A204.1 (cell line): ENCODE measurements around the gene DNAH3.
"Not testable (repeated sequence)": the region's sequence is repeated elsewhere in the genome, so short reads cannot be mapped to it uniquely, and the experiment has no call there.

Experiments
- FAIRE-seq: peaks from 2 replicates; lab custom pipeline; 2012; peaks lifted over from hg19 to GRCh38; lab: Jason Lieb, UNC

DNAH3 gene

GRCh38 chr16:21128991-21129390, 21.7 kb downstream of the DNAH3 start:
- no peak for FAIRE-seq

GRCh38 chr16:21126518-21126917, 24.1 kb downstream of the DNAH3 start:
- FAIRE-seq: no peak

DNA sequence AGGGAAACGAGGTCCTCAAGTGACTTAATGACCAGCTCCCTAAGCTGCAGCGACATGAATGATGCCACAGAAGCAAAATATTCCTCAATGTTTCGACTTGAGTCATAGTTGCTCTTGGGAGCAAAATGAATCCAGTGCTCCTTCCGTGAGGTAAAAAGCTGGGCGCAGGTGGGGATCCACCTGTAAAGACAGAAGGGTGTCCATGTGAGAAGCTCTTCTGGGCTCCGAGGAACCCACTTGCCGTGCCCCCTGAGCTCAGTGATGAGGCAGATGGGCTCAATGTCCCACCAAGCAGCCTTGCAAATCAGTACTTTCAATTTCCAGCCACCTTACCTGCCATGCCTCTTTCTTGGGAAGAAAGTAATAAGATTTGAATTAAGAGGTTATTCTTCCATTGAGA, 25.5 kb downstream of the DNAH3 start:
- FAIRE-seq: no peak

GRCh38 chr16:21120976-21121520, 29.6 kb downstream of the DNAH3 start:
- FAIRE-seq: no peak

GRCh38 chr16:21117567-21117966, 33.1 kb downstream of the DNAH3 start:
- FAIRE-seq: no peak

DNA sequence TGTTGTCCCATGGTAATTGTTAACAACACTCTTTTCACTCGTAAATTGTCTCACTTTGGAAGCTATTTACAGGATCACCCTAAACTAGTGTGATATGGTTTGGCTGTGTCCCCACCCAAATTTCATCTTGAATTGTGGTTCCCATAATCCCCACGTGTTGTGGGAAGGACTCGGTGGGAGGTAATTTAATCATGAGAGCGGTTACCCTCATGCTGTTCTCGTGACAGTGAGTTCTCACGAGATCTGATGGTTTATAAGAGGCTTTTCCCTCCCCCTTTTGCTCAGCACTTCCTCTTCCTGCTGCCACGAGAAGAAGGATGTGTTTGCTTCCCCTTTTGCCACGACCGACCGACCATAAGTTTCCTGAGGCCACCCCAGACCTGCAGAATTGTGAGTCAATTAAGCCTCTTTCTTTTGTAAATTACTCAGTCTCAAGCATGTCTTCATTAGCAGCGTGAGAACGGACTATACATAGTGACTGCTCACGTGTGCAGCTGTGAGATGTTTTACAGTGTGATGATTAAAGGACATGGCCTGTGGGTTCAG, 34.4 kb downstream of the DNAH3 start:
- no peak for FAIRE-seq

GRCh38 chr16:21115551-21115950, 35.1 kb downstream of the DNAH3 start:
- not testable (repeated sequence) for FAIRE-seq

DNA sequence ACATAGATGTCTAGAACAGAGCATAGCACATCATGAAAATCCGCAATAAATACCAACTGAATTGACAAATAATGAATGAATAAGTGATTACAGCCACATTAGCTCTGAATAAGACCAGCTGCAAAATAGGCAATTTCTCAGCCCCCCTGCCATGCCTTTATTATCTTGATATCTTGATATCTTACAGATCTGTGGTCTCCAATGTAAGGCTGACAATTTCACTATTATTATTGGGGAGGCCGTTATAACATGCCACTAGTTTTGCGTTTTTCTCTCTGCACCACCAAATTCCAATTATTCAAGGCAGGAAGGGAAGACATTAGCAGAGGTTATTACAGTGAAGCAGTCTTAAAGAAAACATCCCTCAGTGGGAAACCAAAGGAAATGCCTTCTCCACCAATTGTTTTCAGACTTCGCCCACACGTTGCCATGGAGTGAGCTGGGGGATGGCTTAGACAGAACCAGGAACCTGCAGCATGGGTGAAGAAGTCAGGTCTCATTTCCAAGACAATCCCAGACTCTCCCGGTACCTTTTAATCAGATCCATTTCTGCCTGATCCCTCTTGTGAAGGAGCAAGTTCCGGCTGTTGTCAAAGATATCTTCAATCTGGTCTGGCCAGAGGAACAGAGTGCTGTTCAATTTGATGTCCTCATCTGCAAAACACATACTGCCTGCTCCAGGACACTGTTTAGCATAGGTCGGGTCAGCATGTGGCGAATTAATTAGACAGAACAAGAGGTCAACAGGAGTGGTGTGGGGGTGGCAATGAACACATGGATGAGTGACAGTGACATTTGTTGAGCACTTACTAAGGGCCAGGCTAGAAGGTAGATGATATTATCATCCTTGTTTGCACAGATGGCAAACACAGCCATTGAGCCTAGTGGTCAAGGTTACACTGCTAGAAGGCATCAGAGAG, 46.4 kb downstream of the DNAH3 start:
- FAIRE-seq: no peak

DNA sequence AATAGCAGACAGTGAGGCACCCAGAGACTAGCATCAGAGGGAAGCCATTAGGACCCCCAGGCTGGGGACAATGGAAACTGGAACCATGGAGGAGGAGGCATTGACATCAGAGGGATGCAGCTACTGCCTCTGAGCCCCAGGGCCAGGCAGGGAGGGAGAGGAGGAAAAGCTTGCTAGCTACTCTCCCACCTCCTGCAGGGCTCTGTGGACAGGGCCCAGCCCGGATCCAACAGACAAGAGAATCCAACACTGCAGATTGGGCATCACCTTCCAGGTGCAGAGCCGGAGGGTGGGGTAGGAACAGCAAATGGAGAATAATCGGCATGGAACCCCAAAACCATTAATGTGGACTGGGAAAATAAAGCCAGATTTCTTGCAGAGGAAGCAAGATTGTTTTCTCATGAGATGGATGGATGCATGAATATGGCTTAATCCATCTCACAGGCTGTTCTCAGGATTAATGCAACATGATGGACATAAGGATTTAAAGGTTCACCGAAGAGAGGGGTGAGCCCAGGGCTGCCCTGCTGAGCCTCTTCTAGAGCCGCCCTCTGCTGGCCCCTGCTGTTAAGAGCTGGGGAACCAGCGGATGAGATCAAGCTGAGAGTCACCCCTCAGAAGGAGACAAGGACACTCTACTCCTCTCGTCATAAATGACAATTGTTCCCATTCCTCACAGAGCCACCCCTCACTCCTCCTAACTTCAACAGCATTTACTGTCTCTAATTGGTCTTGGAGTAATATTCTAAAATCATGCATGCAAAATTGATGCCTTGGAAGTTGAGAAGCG, 48.8 kb downstream of the DNAH3 start:
- no peak for FAIRE-seq

GRCh38 chr16:21100447-21100846, 50.2 kb downstream of the DNAH3 start:
- FAIRE-seq: no peak

GRCh38 chr16:21097151-21097550, 53.5 kb downstream of the DNAH3 start:
- no peak for FAIRE-seq

- not testable (repeated sequence) for FAIRE-seq
Measured at GRCh38 chr16:21094719-21095118, 55.9 kb downstream of the DNAH3 start.

DNA sequence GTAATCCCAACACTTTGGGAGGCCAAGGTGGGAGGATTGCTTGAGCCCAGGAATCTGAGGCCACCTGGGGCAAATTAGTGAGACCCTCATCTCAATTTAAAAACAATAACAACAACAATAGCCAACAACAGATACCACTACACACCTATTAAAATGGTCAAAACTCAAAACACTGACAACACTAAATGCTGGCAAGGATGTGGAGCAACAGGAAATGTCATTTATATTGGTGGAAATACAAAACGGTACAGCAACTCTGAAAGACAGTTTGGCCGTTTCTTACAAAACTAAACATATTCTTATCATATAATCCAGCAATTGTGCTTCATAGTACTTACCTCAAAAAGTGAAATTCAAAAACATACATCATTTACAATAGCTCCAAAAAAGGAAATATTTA, 57.7 kb downstream of the DNAH3 start:
- FAIRE-seq: no peak

DNA sequence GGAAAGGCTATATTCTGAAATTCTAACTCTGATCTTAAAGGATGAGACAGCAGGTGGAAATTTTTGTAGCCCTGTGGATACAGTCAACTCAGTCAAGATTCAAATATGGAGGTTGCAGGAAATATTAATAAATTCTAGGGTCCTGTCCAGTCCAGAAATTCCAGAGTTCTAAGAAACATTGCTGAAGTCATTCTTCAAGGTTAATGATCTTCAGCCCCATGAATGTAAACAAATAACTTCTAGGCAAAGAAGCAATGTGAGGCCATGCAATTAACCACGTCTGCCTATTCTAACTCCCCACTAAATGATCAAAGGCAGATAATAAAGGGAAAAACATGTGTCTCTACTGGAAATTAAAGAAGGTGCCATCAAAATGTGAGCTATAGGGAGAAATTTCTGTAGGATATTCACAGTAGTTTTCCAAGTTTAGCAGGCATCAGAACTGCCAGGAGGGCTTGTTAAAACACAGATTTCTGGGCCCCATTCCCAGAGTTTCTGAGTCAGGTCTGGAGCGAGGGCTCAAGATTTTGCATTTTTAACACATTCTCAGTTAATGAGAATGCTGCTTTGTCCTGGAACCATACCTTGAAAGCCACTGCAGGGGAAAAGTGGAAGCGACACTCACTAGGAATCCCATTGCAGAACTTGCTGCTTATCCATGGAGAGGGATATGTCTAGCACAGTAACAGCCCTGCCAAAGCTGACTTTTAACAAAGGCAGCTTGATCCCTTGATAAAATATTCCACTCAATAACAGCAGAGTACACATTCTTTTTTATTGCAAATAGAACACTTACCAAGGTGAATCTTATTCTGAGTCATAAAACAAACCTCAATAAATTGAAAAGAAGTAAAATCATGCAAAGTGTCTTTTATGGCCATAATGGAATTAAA, 61.8 kb downstream of the DNAH3 start:
- no peak for FAIRE-seq

GRCh38 chr16:21088143-21088542, 62.5 kb downstream of the DNAH3 start:
- no peak for FAIRE-seq

DNA sequence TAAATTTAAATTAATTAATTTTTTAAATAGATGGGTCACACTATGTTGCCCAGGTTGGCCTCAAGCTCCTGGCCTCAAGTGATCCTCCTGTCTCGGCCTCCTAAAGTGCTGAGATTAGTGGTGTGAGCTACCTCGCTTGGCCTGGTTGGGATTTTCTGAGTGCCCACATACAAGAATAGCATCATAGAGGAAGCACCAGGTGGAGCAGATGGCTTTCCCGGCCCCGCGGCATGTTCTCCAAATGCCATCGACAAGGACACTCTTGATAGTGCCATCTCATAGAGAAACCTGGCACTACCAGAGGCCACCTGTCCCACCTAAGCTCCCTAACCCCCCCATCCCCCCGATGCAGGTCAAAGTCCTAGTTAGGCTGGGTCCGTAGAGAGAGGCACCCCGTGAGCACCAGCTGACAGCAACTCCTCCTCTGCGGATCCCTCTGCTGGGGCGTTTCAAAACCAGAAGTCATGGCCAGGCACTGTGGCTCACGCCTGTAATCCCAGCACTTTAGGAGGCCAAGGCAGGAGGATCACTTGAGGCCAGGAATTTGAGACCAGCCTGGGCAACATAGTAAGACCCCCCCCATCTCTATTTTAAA, 65.9 kb downstream of the DNAH3 start:
- FAIRE-seq: no peak

GRCh38 chr16:21083729-21084268, 66.8 kb downstream of the DNAH3 start:
- FAIRE-seq: no peak

- no peak for FAIRE-seq
Measured at GRCh38 chr16:21081329-21081728, 69.3 kb downstream of the DNAH3 start.

- no peak for FAIRE-seq
Measured at GRCh38 chr16:21078563-21078962, 72.1 kb downstream of the DNAH3 start.

GRCh38 chr16:21076186-21076883, 74.3 kb downstream of the DNAH3 start:
- no peak for FAIRE-seq
